ENCODE results near the gene BTG1. TPM values are rescaled to one million over a fixed set of nuclear protein-coding genes. Genes with fewer than 3 reads are reported as not detected.
A peak's percentile ranks its signal among the peaks of the same experiment; 100 is the strongest.

BTG1 gene
- total and polyA plus RNA-seq, 9 of the 15 experiments (the other 6 are each of a cell fraction or from before 2014, with no cell fraction given) = 3.7 to 28.6 (median 7.4) TPM

- no peak for TF ChIP-seq FOXK2 (conservative IDR thresholded peaks at IDR 0.05 in 1 of 2, IDR thresholded peaks at IDR 0.05 in 1 of 2; ENCODE audit: low read depth in 2 of 2)
- no peak for TF ChIP-seq ZNF717 (CRISPR knock-in tag; IDR thresholded peaks at IDR 0.05)
- TF ChIP-seq RHOXF2B (CRISPR knock-in tag; conservative IDR thresholded peaks at IDR 0.05) = no peak
- TF ChIP-seq ZNF644 (tag; IDR thresholded peaks at IDR 0.05; ENCODE audit: low read depth) = peak; percentile 24; the same call in 1 of the 2 replicates
- no peak for TF ChIP-seq ZKSCAN8 (CRISPR knock-in tag; IDR thresholded peaks at IDR 0.05)
- TF ChIP-seq MYBL2 (IDR thresholded peaks at IDR 0.05; ENCODE audit: low read depth) = peak; percentile 53; the same call in 1 of the 2 replicates
- no peak for TF ChIP-seq MYBL2 (CRISPR knock-in tag; IDR thresholded peaks at IDR 0.05; ENCODE audit: borderline replicate concordance)
- peak; percentile 80 for TF ChIP-seq FOSL1 (tag; conservative IDR thresholded peaks at IDR 0.05)
- peak; percentile 78; the same call in 1 of the 2 replicates for TF ChIP-seq ATF3 (IDR thresholded peaks at IDR 0.05)
- TF ChIP-seq ATF3 (CRISPR knock-in tag; conservative IDR thresholded peaks at IDR 0.05) = no peak
- no peak for TF ChIP-seq STAT5B (CRISPR knock-in tag; IDR thresholded peaks at IDR 0.05)
- no peak for TF ChIP-seq GTF2A2 (tag; IDR thresholded peaks at IDR 0.05)
- no peak for TF ChIP-seq SMARCB1 (IDR thresholded peaks at IDR 0.05; ENCODE audit: insufficient read length, low read depth)
- TF ChIP-seq TRIM24 (IDR thresholded peaks at IDR 0.05) = peak; percentile 33 to 72; a peak in 2 of 4 replicates
- 0 out of 2 replicates have a peak, but pooled peaks have one; percentile 40 for TF ChIP-seq KAT7 (CRISPR knock-in tag; IDR thresholded peaks at IDR 0.05; ENCODE audit: borderline replicate concordance)
- TF ChIP-seq ELK1 (CRISPR knock-in tag; IDR thresholded peaks at IDR 0.05) = no peak
- TF ChIP-seq RBM39 (optimal IDR thresholded peaks at IDR 0.05; ENCODE audit: low read depth, low read length) = no peak
- TF ChIP-seq ATF7 (IDR thresholded peaks at IDR 0.05) = peak; percentile 21; the same call in 1 of the 2 replicates
- TF ChIP-seq HDAC3 (IDR thresholded peaks at IDR 0.05; ENCODE audit: borderline replicate concordance, partially characterized antibody) = no peak
- 0 out of 2 replicates have a peak, but pooled peaks have one; percentile 22 for TF ChIP-seq GABPB1 (CRISPR knock-in tag; IDR thresholded peaks at IDR 0.05)
- TF ChIP-seq ZNF384 (IDR thresholded peaks at IDR 0.05; ENCODE audit: low read depth, low read length) = no peak
- no peak for TF ChIP-seq MECOM (CRISPR knock-in tag; IDR thresholded peaks at IDR 0.05)
- no peak for TF ChIP-seq SNAPC5 (CRISPR knock-in tag; IDR thresholded peaks at IDR 0.05)
- 0 out of 2 replicates have a peak, but pooled peaks have one; percentile 30 for TF ChIP-seq POLR2H (tag; IDR thresholded peaks at IDR 0.05; ENCODE audit: low read depth)
- TF ChIP-seq U2AF2 (optimal IDR thresholded peaks at IDR 0.05; ENCODE audit: low read depth, low read length) = no peak
- TF ChIP-seq CEBPB (tag; IDR thresholded peaks at IDR 0.05) = 0 out of 2 replicates have a peak, but pooled peaks have one; percentile 19
- TF ChIP-seq FOXM1 (IDR thresholded peaks at IDR 0.05; ENCODE audit: low read depth) = peak; percentile 59; the same call in 1 of the 2 replicates
- TF ChIP-seq FOXM1 (CRISPR knock-in tag; IDR thresholded peaks at IDR 0.05; ENCODE audit: low read depth) = no peak
Observed at GRCh38 chr12:92136965-92137721, 8.5 kb downstream of the BTG1 start (continued).

Measured in K562 (cell line).